ENCODE results near the gene DUSP14. TPM values are rescaled to one million over a fixed set of nuclear protein-coding genes. Genes with fewer than 3 reads are reported as not detected.

The DUSP14 gene
- total and polyA plus RNA-seq, 2 of the 8 experiments (the other 6 are each of a cell fraction or from before 2014, with no cell fraction given), result 22.1 to 37.9 TPM

- Histone ChIP-seq H2AK5ac (ENCODE audit: low read depth, low read length) (no peak overlapping the region), H4K20me1 (replicated peaks in 1 of 2; ENCODE audit: control insufficient read depth in 1 of 2, insufficient read depth in 2 of 2, low read length in 2 of 2) (no peaks in the 10 kb centered on the region), H2BK5ac (ENCODE audit: low read depth, low read length) (no peak overlapping the region), H3K9me3 (ENCODE audit: insufficient read depth in 2 of 2, low read depth in 1 of 2, low read length in 1 of 2) (no peaks in the 10 kb centered on the region), H3K36me3 (ENCODE audit: control insufficient read depth in 2 of 4, insufficient read depth in 4 of 4, low read length in 3 of 4) (peaks cover 2 to 20% (median 10%) of the 10 kb centered on the region in 4 experiments; a peak in 7 of 8 replicates), H2BK12ac (ENCODE audit: low read depth, low read length) (no peak overlapping the region), H3K79me2 (ENCODE audit: control insufficient read depth in 1 of 2, insufficient read depth in 2 of 2, low read length in 2 of 2) (no peaks in the 10 kb centered on the region), H2BK20ac (ENCODE audit: low read length) (no peak overlapping the region), H4K5ac (ENCODE audit: insufficient read length, low read depth, low read length) (no peak overlapping the region), H3K27ac (ENCODE audit: low read depth, low read length) (no peak overlapping the region), H3K9ac (replicated peaks in 1 of 4; ENCODE audit: extremely low read depth in 1 of 4, low read depth in 3 of 4, low read length in 3 of 4) (no peak overlapping the region; a peak in 1 of 7 replicates), H3K23ac (ENCODE audit: insufficient read length) (no peak overlapping the region), H3K4ac (replicated peaks; ENCODE audit: insufficient read length, low read depth, low read length) (no peak overlapping the region), H3K23me2 (ENCODE audit: low read depth, low read length) (no peaks in the 10 kb centered on the region), H3K79me1 (ENCODE audit: low read depth, low read length) (no peaks in the 10 kb centered on the region), H3K18ac (ENCODE audit: extremely low read depth, low read length) (no peak overlapping the region), H3K4me1 (replicated peaks in 1 of 4; ENCODE audit: control insufficient read depth in 3 of 4, insufficient read depth in 4 of 4, low read length in 3 of 4) (peaks cover 0 to 7% (median 3%) of the 10 kb centered on the region in 4 experiments; a peak in 4 of 7 replicates), H2AFZ (ENCODE audit: low read length) (no peak overlapping the region), H2BK120ac (replicated peaks; ENCODE audit: low read depth, low read length) (no peak overlapping the region), H3K14ac (ENCODE audit: insufficient read length) (no peak overlapping the region), H3K27me3 (replicated peaks in 1 of 4; ENCODE audit: control insufficient read depth in 3 of 4, extremely low read depth in 1 of 4, insufficient read depth in 3 of 4, low read length in 3 of 4) (no peaks in the 10 kb centered on the region), H2BK15ac (ENCODE audit: low read length) (no peak overlapping the region), H3K4me3 (ENCODE audit: extremely low read depth in 1 of 4, insufficient read depth in 2 of 4, low read depth in 3 of 4, low read length in 4 of 4) (no peak overlapping the region), H4K91ac (replicated peaks; ENCODE audit: insufficient read length, low read length) (no peak overlapping the region), H4K8ac (ENCODE audit: extremely low read depth, insufficient read depth, low read length) (no peak overlapping the region), H3K56ac (replicated peaks; ENCODE audit: insufficient read length, low read depth, low read length) (no peak overlapping the region), H3K4me2 (ENCODE audit: insufficient read depth in 1 of 2, low read depth in 2 of 2, low read length in 2 of 2) (no peak overlapping the region)
- CTCF ChIA-PET (ENCODE audit: partially characterized antibody), result interaction anchor here (0.6 to 2.1 kb wide), 7 partner anchors 22 to 108 kb away, joined by 3 to 7 read pairs (median 4); no protein-coding TSS in a partner anchor
- FAIRE-seq, result no peak
- no peak for DNase-seq (ENCODE audit: low read depth in 1 of 2, low spot score in 2 of 2)
- WGBS, 2 experiments (ENCODE audit: extremely low coverage in 1 of 2, insufficient coverage in 1 of 2, insufficient read length in 1 of 2, insufficient replicate concordance in 2 of 2, low coverage in 1 of 2, low lambda C conversion rate in 2 of 2, missing lambda C conversion rate in 1 of 2), result 90% methylated on average over 9 of the region's 9 CpGs; no CpG with 5 or more reads in 1 of the 2 experiments
- POLR2A ChIA-PET (ENCODE audit: partially characterized antibody), result interaction anchor here (0.6 to 1.9 kb wide), 2 partner anchors 13 to 246 kb away, joined by 3 to 5 read pairs; no protein-coding TSS in a partner anchor
- no peak for TF ChIP-seq POLR2AphosphoS5 (IDR thresholded peaks at IDR 0.05; ENCODE audit: low read depth, low read length)
- no peak for TF ChIP-seq GABPA (IDR thresholded peaks at IDR 0.05; ENCODE audit: borderline replicate concordance, insufficient read depth, low read length)
- no peak for TF ChIP-seq SAP30 (IDR thresholded peaks at IDR 0.05; ENCODE audit: insufficient read depth, insufficient replicate concordance, low read length)
- no peak for TF ChIP-seq RFX5 (IDR thresholded peaks at IDR 0.05; ENCODE audit: borderline replicate concordance, low read depth, low read length)
- no peak for TF ChIP-seq RBBP5 (IDR thresholded peaks at IDR 0.05; ENCODE audit: borderline replicate concordance, low read depth, low read length)
- TF ChIP-seq TEAD4 (IDR thresholded peaks at IDR 0.05; ENCODE audit: low read depth, low read length), result no peak
- TF ChIP-seq, protein P1, sequence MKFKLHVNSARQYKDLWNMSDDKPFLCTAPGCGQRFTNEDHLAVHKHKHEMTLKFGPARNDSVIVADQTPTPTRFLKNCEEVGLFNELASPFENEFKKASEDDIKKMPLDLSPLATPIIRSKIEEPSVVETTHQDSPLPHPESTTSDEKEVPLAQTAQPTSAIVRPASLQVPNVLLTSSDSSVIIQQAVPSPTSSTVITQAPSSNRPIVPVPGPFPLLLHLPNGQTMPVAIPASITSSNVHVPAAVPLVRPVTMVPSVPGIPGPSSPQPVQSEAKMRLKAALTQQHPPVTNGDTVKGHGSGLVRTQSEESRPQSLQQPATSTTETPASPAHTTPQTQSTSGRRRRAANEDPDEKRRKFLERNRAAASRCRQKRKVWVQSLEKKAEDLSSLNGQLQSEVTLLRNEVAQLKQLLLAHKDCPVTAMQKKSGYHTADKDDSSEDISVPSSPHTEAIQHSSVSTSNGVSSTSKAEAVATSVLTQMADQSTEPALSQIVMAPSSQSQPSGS (IDR thresholded peaks at IDR 0.05; ENCODE audit: low read length), result no peak
- no peak for TF ChIP-seq NANOG (IDR thresholded peaks at IDR 0.05; ENCODE audit: insufficient read depth, low read depth, low read length, poor library complexity, severe bottlenecking)
- TF ChIP-seq SP4 (IDR thresholded peaks at IDR 0.05; ENCODE audit: low read length), result no peak
- TF ChIP-seq HDAC6 (IDR thresholded peaks at IDR 0.05; ENCODE audit: low read depth, low read length), result no peak
- TF ChIP-seq SIX5 (IDR thresholded peaks at IDR 0.05; ENCODE audit: low read depth, low read length), result no peak
These were observed 8.6 kb upstream of the DUSP14 start for GRCh38 chr17:37481001-37481665.
